Measurements from ENCODE around the gene TTC9B.
"Not testable (repeated sequence)": the region's sequence is repeated elsewhere in the genome, so short reads cannot be mapped to it uniquely, and the experiment has no call there.

Gene TTC9B

GRCh38 chr19:40232479-40232878 lies 14.3 kb upstream of the TTC9B start:
- DNase-seq = no peak

GRCh38 chr19:40231544-40232424 lies 13.6 kb upstream of the TTC9B start:
- DNase-seq = no peak

GRCh38 chr19:40231057-40231456 lies 12.9 kb upstream of the TTC9B start:
- DNase-seq = no peak

- DNase-seq = no peak
Observed at GRCh38 chr19:40229926-40230417, 11.8 kb upstream of the TTC9B start.

GRCh38 chr19:40229484-40229883 lies 11.3 kb upstream of the TTC9B start:
- no peak for DNase-seq

GRCh38 chr19:40228863-40229262 lies 10.7 kb upstream of the TTC9B start:
- no peak for DNase-seq

- no peak for DNase-seq
Observed at GRCh38 chr19:40228346-40228745, 10.2 kb upstream of the TTC9B start.

GRCh38 chr19:40225440-40226305 lies 7.5 kb upstream of the TTC9B start:
- no peak for DNase-seq

GRCh38 chr19:40224342-40225150 lies 6.4 kb upstream of the TTC9B start:
- no peak for DNase-seq

- DNase-seq = peak; percentile 58
Observed at GRCh38 chr19:40223135-40223822, 5.1 kb upstream of the TTC9B start.

GRCh38 chr19:40221858-40222619 lies 3.9 kb upstream of the TTC9B start:
- peak; percentile 89 for DNase-seq

- DNase-seq = no peak
Observed at GRCh38 chr19:40220674-40221073, 2.5 kb upstream of the TTC9B start.

GRCh38 chr19:40219721-40220276 lies 1.6 kb upstream of the TTC9B start:
- no peak for DNase-seq

GRCh38 chr19:40219029-40219428 lies 845 bp upstream of the TTC9B start:
- DNase-seq = not testable (repeated sequence)

GRCh38 chr19:40217027-40217810 lies 965 bp downstream of the TTC9B start:
- no peak for DNase-seq

GRCh38 chr19:40216777-40217026 lies 1.5 kb downstream of the TTC9B start:
- DNase-seq = no peak

GRCh38 chr19:40216013-40216776 lies 2.0 kb downstream of the TTC9B start:
- DNase-seq = no peak

- DNase-seq = no peak
Observed at GRCh38 chr19:40214936-40215335, 3.2 kb downstream of the TTC9B start.

- DNase-seq = no peak
Observed at GRCh38 chr19:40213882-40214570, 4.2 kb downstream of the TTC9B start.
